ENCODE measurements around the gene GTF2H4.
A peak's percentile ranks its signal among the peaks of the same experiment; 100 is the strongest.
"Not testable (repeated sequence)": the region's sequence is repeated elsewhere in the genome, so short reads cannot be mapped to it uniquely, and the experiment has no call there.

Gene GTF2H4

DNA sequence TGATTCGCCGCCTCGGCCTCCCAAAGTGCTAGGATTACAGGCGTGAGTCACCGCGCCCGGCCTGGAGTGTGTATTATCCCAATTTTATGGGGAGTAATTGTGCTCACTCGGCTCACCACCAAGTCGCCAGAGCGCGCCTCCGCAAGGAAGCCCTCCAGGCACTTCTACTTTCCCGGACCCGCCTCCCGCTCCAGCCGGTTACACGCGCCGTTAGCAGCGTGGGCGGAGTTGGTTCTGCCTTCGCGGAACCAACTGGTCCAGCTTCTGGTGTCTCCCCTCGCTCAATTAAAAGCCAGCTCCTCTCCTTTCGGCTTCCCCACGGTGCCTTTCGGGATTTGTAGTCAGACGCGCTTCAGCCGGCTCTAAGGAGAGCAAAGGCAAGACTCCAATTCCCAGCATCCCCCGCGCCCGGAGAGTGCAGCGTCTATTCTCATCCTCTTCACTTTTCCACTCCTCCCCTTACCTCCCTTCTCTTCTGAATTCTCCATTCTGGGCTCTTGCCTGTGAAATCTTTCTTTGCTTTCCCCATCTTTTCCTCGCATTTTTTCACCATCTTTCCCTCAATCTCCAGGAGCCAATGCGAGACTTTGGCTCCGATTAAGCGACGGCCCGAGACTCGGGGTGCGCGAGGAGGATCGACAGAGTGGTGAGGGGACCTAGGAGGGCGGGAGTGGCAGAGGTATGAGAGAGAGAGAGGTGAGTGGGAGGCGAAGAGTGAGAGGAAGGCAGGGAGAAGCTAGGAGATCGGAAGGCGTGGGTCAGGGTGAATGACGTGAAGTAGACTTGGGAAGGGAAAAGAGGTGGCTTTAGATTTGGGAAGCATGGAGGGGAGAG is at the start of gene GTF2H4:
TSS of gene GTF2H4 (plus strand) at position 450 of the 834 bp plus-strand sequence.
- peak within 1 kb of the TSS; percentile 77 for H3K27ac ChIP-seq
- no peak for TF ChIP-seq CTCF (IDR thresholded peaks at IDR 0.05)
- TF ChIP-seq ZFX (IDR thresholded peaks at IDR 0.05; ENCODE audit: borderline replicate concordance), result no peak

DNA sequence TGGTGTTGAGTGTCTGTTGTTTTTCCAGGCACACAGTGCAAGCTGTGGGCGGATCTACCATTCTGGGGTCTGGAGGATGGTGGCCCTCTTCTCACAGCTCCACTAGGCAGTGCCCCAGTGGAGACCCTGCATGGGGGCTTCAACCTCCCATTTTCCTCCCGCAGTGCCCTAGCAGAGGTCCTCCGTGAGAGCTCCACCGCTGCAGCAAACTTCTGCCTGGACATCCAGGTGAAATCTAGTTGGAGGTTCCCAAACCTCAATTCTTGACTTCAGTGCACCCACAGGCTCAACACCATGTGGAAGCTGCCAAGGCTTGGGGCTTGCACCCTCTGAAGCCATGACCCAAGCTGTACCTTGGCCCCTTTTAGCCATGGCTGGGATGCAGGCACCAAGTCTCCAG is 48.3 kb upstream of the GTF2H4 start:
- H3K27ac ChIP-seq, result not testable (repeated sequence)

- no peak overlapping the region for H3K27ac ChIP-seq
- TF ChIP-seq ZFX (IDR thresholded peaks at IDR 0.05; ENCODE audit: borderline replicate concordance) (no peak), CTCF (IDR thresholded peaks at IDR 0.05) (no peak)
Measured at GRCh38 chr6:30861257-30862048, 46.6 kb upstream of the GTF2H4 start.

DNA sequence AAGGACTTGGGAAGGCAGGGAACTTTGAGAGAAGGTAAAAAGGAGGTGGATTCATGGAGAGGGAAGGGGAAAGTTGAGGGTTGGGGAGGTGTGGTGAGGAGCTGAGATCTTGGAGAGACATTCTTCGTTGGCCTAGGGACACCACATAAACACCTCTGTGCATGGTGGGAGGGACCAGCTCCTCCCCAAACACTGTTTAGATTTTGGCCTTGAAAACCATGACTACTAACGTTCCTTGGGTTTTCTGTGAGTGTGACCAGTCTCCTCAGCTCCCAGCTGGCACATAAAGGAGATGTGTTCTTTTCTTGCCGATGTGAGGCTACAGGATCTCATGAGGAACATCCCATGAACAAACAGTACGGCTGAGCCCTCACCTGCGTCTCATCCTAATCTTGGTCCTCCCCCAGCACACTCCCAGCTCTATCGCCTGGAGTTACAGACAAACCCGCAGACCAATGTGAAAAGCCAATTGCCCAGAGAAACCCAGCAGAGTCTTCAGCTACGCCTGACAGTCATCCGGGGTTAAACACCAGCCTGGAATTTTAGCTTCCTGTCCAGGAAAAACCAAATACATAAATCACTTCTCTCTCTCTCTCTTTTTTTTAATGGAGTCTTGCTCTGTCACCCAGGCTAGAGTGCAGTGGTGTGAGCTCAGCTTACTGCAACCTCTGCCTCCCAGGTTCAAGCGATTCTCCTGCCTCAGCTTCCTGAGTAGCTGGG is 45.7 kb upstream of the GTF2H4 start:
- H3K27ac ChIP-seq, result no peak overlapping the region
- TF ChIP-seq CTCF (IDR thresholded peaks at IDR 0.05) (no peak), ZFX (IDR thresholded peaks at IDR 0.05; ENCODE audit: borderline replicate concordance) (no peak)

GRCh38 chr6:30864325-30864724 is 43.7 kb upstream of the GTF2H4 start:
- TF ChIP-seq ZFX (IDR thresholded peaks at IDR 0.05; ENCODE audit: borderline replicate concordance) (no peak), CTCF (IDR thresholded peaks at IDR 0.05) (no peak)
- no peak overlapping the region for H3K27ac ChIP-seq

- H3K27ac ChIP-seq, result not testable (repeated sequence)
Measured at GRCh38 chr6:30869241-30869749, 38.7 kb upstream of the GTF2H4 start.

DNA sequence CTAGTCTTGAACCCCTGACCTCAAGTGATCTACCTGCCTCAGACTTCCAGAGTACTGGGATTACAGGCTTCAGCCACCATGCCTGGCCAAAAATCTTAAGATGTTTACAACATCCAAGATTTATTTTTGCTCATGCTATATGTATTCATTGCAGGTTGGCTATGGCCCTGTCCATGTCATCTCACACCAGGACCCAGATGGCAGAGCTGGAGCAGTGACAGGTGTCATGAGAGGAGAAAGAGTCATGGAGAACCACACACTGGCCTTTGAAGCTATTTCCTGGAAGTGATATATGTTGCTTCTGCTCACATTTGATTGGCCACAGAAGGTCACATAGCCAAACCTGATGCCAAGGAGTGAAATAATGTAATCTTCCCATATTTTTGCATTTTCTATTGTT is 37.5 kb upstream of the GTF2H4 start:
- no peak overlapping the region for H3K27ac ChIP-seq
- no peak for TF ChIP-seq CTCF (IDR thresholded peaks at IDR 0.05)
- TF ChIP-seq ZFX (IDR thresholded peaks at IDR 0.05; ENCODE audit: borderline replicate concordance), result no peak

All from 22Rv1 (cell line).